H1 (cell line): Measurements from ENCODE around the gene SHISA7. TPM values are rescaled to one million over a fixed set of nuclear protein-coding genes. Genes with fewer than 3 reads are reported as not detected.

Experiments used
- CTCF ChIA-PET: fragments of 300-600 bp; sonication (Branson Sonifier 250); formaldehyde crosslinking; loops from one replicate; lab custom pipeline; 2021; ENCODE audit not compliant: partially characterized antibody; lab: Charles Lee
- POLR2A ChIA-PET: fragments of 300-600 bp; sonication (Branson Sonifier 250); formaldehyde crosslinking; loops from one replicate; lab custom pipeline; 2021; ENCODE audit warnings: inconsistent platforms; ENCODE audit not compliant: partially characterized antibody; lab: Charles Lee
- DNase-seq, 2 experiments: peaks; one replicate each; pipeline versions ENCODE4 v3.0.0 to v3.0.0-alpha.2; 2010 to 2022; ENCODE audit warnings: low spot score in 2 of 2, low read depth in 1 of 2, mixed read lengths in 1 of 2
- FAIRE-seq: peaks from 2 replicates; lab custom pipeline; 2011; peaks lifted over from hg19 to GRCh38; lab: Jason Lieb, UNC
- H2AFZ ChIP-seq: 2 replicates; pipeline ENCODE4 v1.8.1; 2012; ENCODE audit warnings: low read length, inconsistent platforms
- H2AK5ac ChIP-seq: 2 replicates; pipeline ENCODE4 v1.6.1; 2013; ENCODE audit warnings: low read depth, low read length
- H2BK120ac ChIP-seq: replicated peaks from 2 replicates; pipeline ENCODE3; 2013; ENCODE audit warnings: low read depth, low read length, inconsistent platforms
- H2BK12ac ChIP-seq: 2 replicates; pipeline ENCODE4 v1.6.1; 2013; ENCODE audit warnings: low read depth, low read length
- H2BK15ac ChIP-seq: 2 replicates; pipeline ENCODE4 v1.6.1; 2013; ENCODE audit warnings: low read length
- H2BK20ac ChIP-seq: 2 replicates; pipeline ENCODE4 v1.6.1; 2013; ENCODE audit warnings: low read length
- H2BK5ac ChIP-seq: 2 replicates; pipeline ENCODE4 v1.6.1; 2013; ENCODE audit warnings: low read depth, low read length
- H3K14ac ChIP-seq: 2 replicates; pipeline ENCODE4 v1.6.1; 2013; ENCODE audit warnings: inconsistent platforms; ENCODE audit not compliant: insufficient read length
- H3K18ac ChIP-seq: 2 replicates; pipeline ENCODE4 v1.6.1; 2013; ENCODE audit warnings: low read length; ENCODE audit errors: extremely low read depth
- H3K23ac ChIP-seq: 2 replicates; pipeline ENCODE4 v1.6.1; 2013; ENCODE audit warnings: inconsistent platforms; ENCODE audit not compliant: insufficient read length
- H3K23me2 ChIP-seq: 2 replicates; pipeline ENCODE4 v1.6.1; 2013; ENCODE audit warnings: low read depth, low read length
- H3K27ac ChIP-seq: 2 replicates; pipeline ENCODE4 v1.6.1; 2011; ENCODE audit warnings: low read depth, low read length, inconsistent platforms
- H3K27me3 ChIP-seq, 4 experiments: replicated peaks in 1 of 4; 1 replicate in 1 of 4; 2 replicates in 3 of 4; pipeline versions ENCODE4 v1.6.1 to v1.8.1; 2011 to 2013; ENCODE audit warnings: low read length in 3 of 4, mild to moderate bottlenecking in 3 of 4, inconsistent platforms in 2 of 4, mixed read lengths in 2 of 4, moderate library complexity in 1 of 4; ENCODE audit not compliant: control insufficient read depth in 3 of 4, insufficient read depth in 3 of 4; ENCODE audit errors: extremely low read depth in 1 of 4
- H3K36me3 ChIP-seq, 4 experiments: 2 replicates each; pipeline versions ENCODE4 v1.6.1 to v1.8.1; 2011 to 2013; ENCODE audit warnings: mild to moderate bottlenecking in 4 of 4, low read length in 3 of 4, moderate library complexity in 2 of 4, control low read depth in 1 of 4, inconsistent platforms in 1 of 4; ENCODE audit not compliant: insufficient read depth in 4 of 4, control insufficient read depth in 2 of 4
- H3K4ac ChIP-seq: replicated peaks from 2 replicates; pipeline ENCODE3; 2013; ENCODE audit warnings: low read length, low read depth, mixed read lengths, inconsistent platforms; ENCODE audit not compliant: insufficient read length
- H3K4me1 ChIP-seq, 4 experiments: replicated peaks in 1 of 4; 1 replicate in 1 of 4; 2 replicates in 3 of 4; pipeline versions ENCODE4 v1.6.1 to v1.8.1; 2011 to 2013; ENCODE audit warnings: low read length in 3 of 4, inconsistent platforms in 2 of 4, mixed read lengths in 1 of 4; ENCODE audit not compliant: insufficient read depth in 4 of 4, control insufficient read depth in 3 of 4
- H3K4me2 ChIP-seq, 2 experiments: 2 replicates each; pipeline versions ENCODE4 v1.6.1 to v1.8.1; 2011 to 2013; ENCODE audit warnings: low read depth in 2 of 2, low read length in 2 of 2, control low read depth in 1 of 2, inconsistent platforms in 1 of 2, mild to moderate bottlenecking in 1 of 2; ENCODE audit not compliant: insufficient read depth in 1 of 2
- H3K4me3 ChIP-seq, 4 experiments: fragments of 200-600, 300-600 bp in 1 of 4; sonication (generic), shearing (Covaris generic), sonication (Bioruptor Twin) in 1 of 4; 2 replicates each; pipeline versions ENCODE4 v1.5.1 to v1.8.1; 2011 to 2016; ENCODE audit warnings: low read length in 4 of 4, low read depth in 3 of 4, control low read depth in 2 of 4, inconsistent platforms in 2 of 4, mild to moderate bottlenecking in 2 of 4, mixed read lengths in 1 of 4, moderate library complexity in 1 of 4; ENCODE audit not compliant: insufficient read depth in 2 of 4; ENCODE audit errors: extremely low read depth in 1 of 4
- H3K56ac ChIP-seq: replicated peaks from 2 replicates; pipeline ENCODE3; 2013; ENCODE audit warnings: low read depth, mild to moderate bottlenecking, mixed read lengths, low read length, inconsistent platforms; ENCODE audit not compliant: insufficient read length
- H3K79me1 ChIP-seq: 2 replicates; pipeline ENCODE4 v1.6.1; 2013; ENCODE audit warnings: low read depth, low read length, control low read depth
- H3K79me2 ChIP-seq, 2 experiments: 2 replicates each; pipeline versions ENCODE4 v1.6.1 to v1.8.1; 2012 to 2013; ENCODE audit warnings: low read length in 2 of 2, mild to moderate bottlenecking in 2 of 2, inconsistent platforms in 1 of 2; ENCODE audit not compliant: insufficient read depth in 2 of 2, control insufficient read depth in 1 of 2
- H3K9ac ChIP-seq, 4 experiments: replicated peaks in 1 of 4; 1 replicate in 1 of 4; 2 replicates in 3 of 4; pipeline versions ENCODE4 v1.6.1 to v1.8.1; 2011 to 2013; ENCODE audit warnings: low read depth in 3 of 4, low read length in 3 of 4, control low read depth in 2 of 4, mild to moderate bottlenecking in 2 of 4, moderate library complexity in 2 of 4, inconsistent platforms in 1 of 4; ENCODE audit errors: extremely low read depth in 1 of 4
- H3K9me3 ChIP-seq, 2 experiments: 2 replicates each; pipeline versions ENCODE4 v1.6.1 to v1.8.1; 2012 to 2013; ENCODE audit warnings: mild to moderate bottlenecking in 2 of 2, moderate library complexity in 2 of 2, control low read depth in 1 of 2, inconsistent platforms in 1 of 2, low read depth in 1 of 2, low read length in 1 of 2, mixed read lengths in 1 of 2; ENCODE audit not compliant: insufficient read depth in 2 of 2
- H4K20me1 ChIP-seq, 2 experiments: replicated peaks in 1 of 2; 2 replicates each; pipeline versions ENCODE3 to v1.8.1; 2011 to 2013; ENCODE audit warnings: inconsistent platforms in 2 of 2, low read length in 2 of 2, mild to moderate bottlenecking in 1 of 2; ENCODE audit not compliant: insufficient read depth in 2 of 2, control insufficient read depth in 1 of 2
- H4K5ac ChIP-seq: 2 replicates; pipeline ENCODE4 v1.6.1; 2013; ENCODE audit warnings: low read length, low read depth, mixed read lengths, inconsistent platforms; ENCODE audit not compliant: insufficient read length
- H4K8ac ChIP-seq: 2 replicates; pipeline ENCODE4 v1.8.0; 2013; ENCODE audit warnings: mild to moderate bottlenecking, moderate library complexity, low read length, inconsistent platforms; ENCODE audit not compliant: insufficient read depth; ENCODE audit errors: extremely low read depth
- H4K91ac ChIP-seq: replicated peaks from 2 replicates; pipeline ENCODE3; 2013; ENCODE audit warnings: low read length, mixed read lengths, inconsistent platforms; ENCODE audit not compliant: insufficient read length
- BRCA1 ChIP-seq: IDR thresholded peaks from 2 replicates; pipeline ENCODE4 v1.6.1; 2012; ENCODE audit warnings: low read depth, low read length, improper control_type of control experiment
- CHD1 ChIP-seq: IDR thresholded peaks from 2 replicates; pipeline ENCODE4 v1.6.1; 2012; ENCODE audit warnings: low read depth, low read length, improper control_type of control experiment
- HDAC2 ChIP-seq, 2 experiments: fragments of 300-600 bp in 1 of 2; sonication (generic) in 1 of 2; IDR thresholded peaks; 2 replicates each; pipeline ENCODE4 v1.6.1; 2011 to 2012; ENCODE audit warnings: low read depth in 2 of 2, low read length in 2 of 2, mild to moderate bottlenecking in 2 of 2, moderate library complexity in 2 of 2, borderline replicate concordance in 1 of 2, inconsistent platforms in 1 of 2
- HDAC6 ChIP-seq: IDR thresholded peaks from one replicate; pipeline ENCODE4 v1.7.1; 2012; ENCODE audit warnings: low read depth, mild to moderate bottlenecking, inconsistent platforms, low read length, moderate library complexity
- RNF2 ChIP-seq: fragments of 200-900, 300-1000 bp; sonication (generic); IDR thresholded peaks from 2 replicates; pipeline ENCODE4 v1.7.1; 2016; ENCODE audit warnings: borderline replicate concordance, low read depth, mild to moderate bottlenecking, antibody characterized with exemption, low read length; ENCODE audit not compliant: poor library complexity, severe bottlenecking; ENCODE audit errors: missing control alignments
- SIN3A ChIP-seq, 2 experiments: IDR thresholded peaks in 1 of 2; conservative IDR thresholded peaks in 1 of 2; 2 replicates each; pipeline ENCODE4 v1.6.1; 2011 to 2012; ENCODE audit warnings: low read length in 2 of 2, improper control_type of control experiment in 1 of 2, low read depth in 1 of 2, mild to moderate bottlenecking in 1 of 2
- SIX5 ChIP-seq: IDR thresholded peaks from 2 replicates; pipeline ENCODE4 v1.6.1; 2011; ENCODE audit warnings: mild to moderate bottlenecking, low read depth, low read length
- SP1 ChIP-seq: IDR thresholded peaks from 2 replicates; pipeline ENCODE4 v1.6.1; 2011; ENCODE audit warnings: low read depth, low read length
- SUZ12 ChIP-seq: fragments of 200-600 bp; sonication (generic); IDR thresholded peaks from 2 replicates; pipeline ENCODE4 v1.6.1; 2012; ENCODE audit warnings: mild to moderate bottlenecking, inconsistent platforms, low read length, moderate library complexity, mixed read lengths
- WGBS, 2 experiments: shearing (Covaris generic) in 1 of 2; methylation state at CpG; one replicate each; pipeline versions ENCODE4 v1.1.6 to v1.1.7; 2013 to 2015; ENCODE audit warnings: low lambda C conversion rate in 2 of 2, mixed read lengths in 2 of 2, inconsistent platforms in 1 of 2, low coverage in 1 of 2, missing lambda C conversion rate in 1 of 2; ENCODE audit not compliant: insufficient replicate concordance in 2 of 2, insufficient coverage in 1 of 2, insufficient read length in 1 of 2; ENCODE audit errors: extremely low coverage in 1 of 2, missing lambda C conversion rate in 1 of 2; 5-methylcytosine and 5-hydroxymethylcytosine counted together
- polyA plus RNA-seq, 7 experiments: library from polyadenylated mRNA; depleted of rRNA in 3 of 7; stranded (reverse) in 5 of 7; unstranded in 2 of 7; fragments of >200 nt in 5 of 7; fragments of 200-250 nt in 2 of 7; gene quantifications; 1 replicate in 5 of 7; 2 replicates in 1 of 7; 4 replicates in 1 of 7; pipeline versions ENCODE4 v1.2.1 to v1.2.3, GENCODE V29; 2011 to 2013; ENCODE audit warnings: missing spikeins in 2 of 7, mixed read lengths in 2 of 7
- total RNA-seq: library from RNA; stranded (reverse); fragmentation: NEBNext Ultra II Directional; extraction: Animal tissue kit (Norgen Biotek cat#: 25700); gene quantifications from 2 replicates; pipeline ENCODE4 v1.2.1, GENCODE V29; 2021
- TF ChIP-seq, protein P1 (sequence below): IDR thresholded peaks from 2 replicates; pipeline ENCODE4 v1.6.1; 2012; ENCODE audit warnings: inconsistent platforms

SHISA7 gene
- total and polyA plus RNA-seq, 2 of the 8 experiments (the other 6 are each of a cell fraction or from before 2014, with no cell fraction given) = 0.76 to 1.0 TPM

DNA sequence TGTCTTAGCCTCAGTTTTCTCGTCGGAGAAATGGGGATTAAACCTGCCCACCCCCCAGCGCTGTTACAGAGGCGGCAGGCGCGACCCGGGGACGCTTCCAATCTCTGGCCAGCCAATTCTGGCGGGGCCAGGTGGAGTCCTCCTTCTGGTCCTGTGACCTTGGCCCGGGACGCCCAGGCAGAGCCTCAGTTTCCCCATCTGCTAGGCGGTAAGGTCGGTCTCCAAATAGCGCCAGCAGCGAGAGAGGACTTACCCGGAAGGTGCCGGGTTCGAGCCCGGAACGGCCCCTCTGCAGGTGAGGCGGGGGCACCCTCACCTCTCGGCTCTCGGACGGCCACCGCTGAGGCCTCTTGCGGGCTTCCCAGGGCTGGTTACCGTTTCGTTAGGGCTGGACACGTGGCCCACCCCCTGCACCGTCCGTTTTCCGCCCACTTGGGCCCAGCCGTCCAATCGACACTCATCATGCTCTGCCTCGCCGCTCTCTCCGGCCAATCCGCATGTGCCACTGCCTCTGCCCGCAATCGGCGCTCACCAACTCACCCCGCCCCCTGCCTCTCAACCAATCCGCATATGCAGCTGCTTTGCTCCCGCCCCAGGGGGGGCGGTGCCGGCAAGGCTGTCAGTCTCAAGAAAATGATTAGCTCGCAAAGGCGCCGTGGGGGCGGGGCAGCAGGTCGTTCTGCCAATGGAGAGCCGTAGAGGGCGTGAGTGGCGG lies 18.3 kb upstream of the SHISA7 start, which contains the start of gene ISOC2:
Gene ISOC2 (minus strand): TSS at position 384 of the 715 bp plus-strand sequence. CDS start 5,156 bp downstream, outside the sequence.
- H3K18ac ChIP-seq = peak within 1 kb of the TSS; percentile 78
- DNase-seq (peak; percentile 100), FAIRE-seq (peak; percentile 84)
- no peak within 1 kb of the TSS for H3K14ac ChIP-seq
- H4K20me1 ChIP-seq = peaks cover 2 to 4% of the 10 kb centered on the region in 2 experiments
- peak within 1 kb of the TSS; percentile 72; the same call in 1 of the 2 replicates for H2BK20ac ChIP-seq
- H3K9me3 ChIP-seq = no peaks in the 10 kb centered on the region
- H4K91ac ChIP-seq = peak within 1 kb of the TSS; percentile 9
- H3K56ac ChIP-seq = no peak within 1 kb of the TSS
- H3K4ac ChIP-seq = peak within 1 kb of the TSS; percentile 40
- CTCF ChIA-PET = interaction anchor here (0.7 to 1.7 kb wide), 3 partner anchors 43 to 301 kb away, joined by 3 to 7 read pairs (median 3); no protein-coding TSS in a partner anchor
- H4K5ac ChIP-seq = peak within 1 kb of the TSS; percentile 73
- peak within 1 kb of the TSS; percentile 58 to 81 (median 74) for H3K4me3 ChIP-seq
- H2BK120ac ChIP-seq = no peak within 1 kb of the TSS
- 0 out of 8 replicates have a peak, but pooled peaks cover 0 to under 1% (median 0%) of the 10 kb centered on the region in 4 experiments for H3K36me3 ChIP-seq
- no peaks in the 10 kb centered on the region; a peak in 1 of 7 replicates for H3K27me3 ChIP-seq
- H3K23ac ChIP-seq = no peak within 1 kb of the TSS
- H3K4me2 ChIP-seq = peak within 1 kb of the TSS; percentile 61 to 64
- POLR2A ChIA-PET = interaction anchor here (0.5 to 1.5 kb wide), 7 partner anchors 8 to 112 kb away, joined by 3 to 5 read pairs (median 3); partner anchors contain the start of genes UBE2S and ZNF628
- H3K4me1 ChIP-seq = peaks cover 3 to 25% (median 16%) of the 10 kb centered on the region in 4 experiments
- peaks cover 0 to 13% of the 10 kb centered on the region in 2 experiments; a peak in 2 of 4 replicates for H3K79me2 ChIP-seq
- H3K79me1 ChIP-seq = peaks cover 13% of the 10 kb centered on the region
- peak within 1 kb of the TSS; percentile 12; the same call in 1 of the 2 replicates for H2BK12ac ChIP-seq
- H3K23me2 ChIP-seq = peaks cover 1% of the 10 kb centered on the region; the same call in 1 of the 2 replicates
- peak within 1 kb of the TSS; percentile 55; the same call in 1 of the 2 replicates for H3K27ac ChIP-seq
- H3K9ac ChIP-seq = peak within 1 kb of the TSS in 3 of 4 experiments; percentile 59 to 86 (median 62); a peak in 6 of 7 replicates
- H2AFZ ChIP-seq = no peak within 1 kb of the TSS
- peak within 1 kb of the TSS; percentile 95; the same call in 1 of the 2 replicates for H2BK5ac ChIP-seq
- H2BK15ac ChIP-seq = no peak within 1 kb of the TSS
- H4K8ac ChIP-seq = peak within 1 kb of the TSS; percentile 22
- 1% methylated on average over 49 of the region's 54 CpGs; no CpG with 5 or more reads in 1 of the 2 experiments for whole genome bisulfite sequencing, 2 experiments
- H2AK5ac ChIP-seq = no peak within 1 kb of the TSS
- no peak for TF ChIP-seq RNF2
- no peak for TF ChIP-seq SUZ12
- TF ChIP-seq SP1 = peak; percentile 96
- TF ChIP-seq SIX5 = no peak
- TF ChIP-seq SIN3A (conservative IDR thresholded peaks at IDR 0.05 in 1 of 2, IDR thresholded peaks at IDR 0.05 in 1 of 2; ENCODE audit: low read depth in 1 of 2, low read length in 2 of 2) = no peak
- TF ChIP-seq HDAC2 (IDR thresholded peaks at IDR 0.05; ENCODE audit: borderline replicate concordance in 1 of 2, low read depth in 2 of 2, low read length in 2 of 2) = peak in 1 of 2 experiments; percentile 99; a peak in 2 of 4 replicates
- no peak for TF ChIP-seq HDAC6
- TF ChIP-seq CHD1 = no peak
- TF ChIP-seq BRCA1 = no peak
- TF ChIP-seq, protein P1, sequence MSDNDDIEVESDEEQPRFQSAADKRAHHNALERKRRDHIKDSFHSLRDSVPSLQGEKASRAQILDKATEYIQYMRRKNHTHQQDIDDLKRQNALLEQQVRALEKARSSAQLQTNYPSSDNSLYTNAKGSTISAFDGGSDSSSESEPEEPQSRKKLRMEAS = peak; percentile 91
